WTC11 (cell line): ENCODE data around the gene C20orf96. TPM values are rescaled to one million over a fixed set of nuclear protein-coding genes. Genes with fewer than 3 reads are reported as not detected.

Experiments used
- ATAC-seq: fragments of 200-7000 bp; cut with Tn5 transposase; 2 replicates; pipeline ENCODE4 v1.10.0; 2021; ENCODE audit warnings: mild to moderate bottlenecking, moderate library complexity
- CTCF ChIA-PET: fragments of 300-600 bp; sonication (Branson Sonifier 250); formaldehyde crosslinking; loops from one replicate; lab custom pipeline; 2021; ENCODE audit warnings: antibody characterized with exemption; lab: Charles Lee
- POLR2A ChIA-PET: fragments of 350-600 bp; sonication (Branson Sonifier 250); formaldehyde crosslinking; loops from one replicate; lab custom pipeline; 2021; ENCODE audit warnings: antibody characterized with exemption; lab: Charles Lee
- DNase-seq: peaks from one replicate; pipeline ENCODE4 v3.0.0; 2021; ENCODE audit warnings: low spot score
- H3K27ac Mint-ChIP-seq: 2 replicates; pipeline ENCODE4 v1.8.0; 2021; ENCODE audit warnings: mixed read lengths
- H3K27me3 Mint-ChIP-seq: 2 replicates; pipeline ENCODE4 v1.8.0; 2021; ENCODE audit warnings: low read depth, mild to moderate bottlenecking, moderate library complexity, mixed read lengths
- H3K36me3 Mint-ChIP-seq: 2 replicates; pipeline ENCODE4 v1.8.0; 2021; ENCODE audit warnings: mixed read lengths
- H3K4me1 Mint-ChIP-seq: 2 replicates; pipeline ENCODE4 v1.8.0; 2022; ENCODE audit warnings: mixed read lengths
- H3K4me3 Mint-ChIP-seq: 2 replicates; pipeline ENCODE4 v1.8.0; 2021; ENCODE audit warnings: mild to moderate bottlenecking, moderate library complexity, mixed read lengths
- H3K9me3 Mint-ChIP-seq: 2 replicates; pipeline ENCODE4 v1.8.0; 2021; ENCODE audit warnings: mixed read lengths
- ATF2 ChIP-seq: sonication (generic); formaldehyde crosslinking; IDR thresholded peaks from 2 replicates; pipeline ENCODE4 v1.8.1; 2022; ENCODE audit warnings: low read depth, missing genetic modification reagents, borderline replicate concordance
- ATF6 ChIP-seq: sonication (generic); formaldehyde crosslinking; IDR thresholded peaks from 2 replicates; pipeline ENCODE4 v1.8.1; 2023; ENCODE audit warnings: mild to moderate bottlenecking, missing genetic modification reagents
- CDX4 ChIP-seq: fragments of 250-450 bp; sonication (Bioruptor Pico); IDR thresholded peaks from 2 replicates; pipeline ENCODE4 v1.9.0; 2021; ENCODE audit warnings: moderate library complexity, mild to moderate bottlenecking, inconsistent platforms, borderline replicate concordance
- CREM ChIP-seq: sonication (generic); formaldehyde crosslinking; IDR thresholded peaks from 2 replicates; pipeline ENCODE4 v1.8.1; 2022; ENCODE audit warnings: mild to moderate bottlenecking, missing genetic modification reagents, moderate library complexity
- FOXP4 ChIP-seq: sonication (generic); formaldehyde crosslinking; IDR thresholded peaks from 2 replicates; pipeline ENCODE4 v1.8.0; 2022; ENCODE audit warnings: mild to moderate bottlenecking, missing genetic modification reagents
- GTF2I ChIP-seq: fragments of 250-450 bp; sonication (Bioruptor Pico); conservative IDR thresholded peaks from 2 replicates; pipeline ENCODE4 v1.4.0; 2021; ENCODE audit warnings: mild to moderate bottlenecking
- JUN ChIP-seq: sonication (generic); formaldehyde crosslinking; IDR thresholded peaks from 2 replicates; pipeline ENCODE4 v1.8.0; 2023; ENCODE audit warnings: mild to moderate bottlenecking, missing genetic modification reagents
- KAT7 ChIP-seq: sonication (generic); formaldehyde crosslinking; IDR thresholded peaks from 2 replicates; pipeline ENCODE4 v1.8.1; 2023; ENCODE audit warnings: missing genetic modification reagents, mild to moderate bottlenecking, borderline replicate concordance
- NFE2L1 ChIP-seq: sonication (generic); formaldehyde crosslinking; IDR thresholded peaks from 2 replicates; pipeline ENCODE4 v1.8.1; 2023; ENCODE audit warnings: missing genetic modification reagents
- SMAD3 ChIP-seq: sonication (generic); formaldehyde crosslinking; IDR thresholded peaks from 2 replicates; pipeline ENCODE4 v1.8.0; 2022; ENCODE audit warnings: missing genetic modification reagents, mild to moderate bottlenecking, borderline replicate concordance
- TCF7 ChIP-seq: sonication (generic); formaldehyde crosslinking; IDR thresholded peaks from 2 replicates; pipeline ENCODE4 v1.8.0; 2022; ENCODE audit warnings: mild to moderate bottlenecking, low read depth, missing genetic modification reagents, moderate library complexity
- ZNF317 ChIP-seq: sonication (generic); formaldehyde crosslinking; IDR thresholded peaks from 2 replicates; pipeline ENCODE4 v1.8.1; 2023; ENCODE audit warnings: low read depth, mild to moderate bottlenecking, moderate library complexity, missing genetic modification reagents, borderline replicate concordance
- total RNA-seq: library from RNA; stranded (reverse); gene quantifications from 3 replicates; pipeline ENCODE4 v1.2.3, GENCODE V29; 2021
- TF ChIP-seq, protein P1 (sequence below): fragments of 250-450 bp; sonication (Bioruptor Pico); IDR thresholded peaks from 2 replicates; pipeline ENCODE4 v1.9.0; 2021; ENCODE audit warnings: mild to moderate bottlenecking, borderline replicate concordance
- TF ChIP-seq, protein P2 (sequence below): sonication (generic); formaldehyde crosslinking; IDR thresholded peaks from 2 replicates; pipeline ENCODE4 v1.8.0; 2023; ENCODE audit warnings: missing genetic modification reagents
- TF ChIP-seq, protein P3 (sequence below): sonication (generic); formaldehyde crosslinking; IDR thresholded peaks from 2 replicates; pipeline ENCODE4 v1.8.0; 2022; ENCODE audit warnings: missing genetic modification reagents

Gene C20orf96
- total RNA-seq, 1 experiment from 2014 or later, result 22.1 TPM

DNA sequence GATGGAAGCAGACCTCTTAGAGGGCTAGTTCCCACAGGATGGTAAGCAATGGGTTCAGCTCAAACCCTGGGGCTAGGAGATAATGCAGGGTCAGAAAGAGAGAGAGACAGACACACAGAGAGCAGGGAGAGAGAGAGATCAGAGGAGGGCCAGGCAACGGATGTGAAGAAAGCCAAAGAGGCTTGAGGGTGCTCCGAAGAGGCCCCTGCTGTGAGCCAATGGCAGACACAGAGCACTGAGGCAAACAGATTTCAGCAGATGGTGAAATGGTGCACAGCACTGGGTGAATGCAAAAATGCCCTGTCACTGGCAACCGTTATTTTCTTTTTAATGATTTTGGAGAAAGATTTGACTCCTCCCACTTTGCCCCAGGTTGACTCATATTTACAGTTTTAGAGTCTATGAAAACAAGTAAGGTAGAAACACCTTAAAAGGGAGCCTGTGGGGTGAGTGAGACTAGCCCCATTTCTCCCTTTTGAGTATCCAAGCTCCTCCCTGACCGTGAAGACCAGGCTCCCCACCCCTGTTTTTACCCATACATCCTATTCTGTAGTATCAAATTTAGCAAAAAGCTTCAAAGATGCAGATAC is 32.2 kb downstream of the C20orf96 start (continued):
- TF ChIP-seq CREM (CRISPR knock-in tag) (no peak), NFE2L1 (CRISPR knock-in tag) (no peak), JUN (CRISPR knock-in tag) (no peak), KAT7 (CRISPR knock-in tag) (no peak), CDX4 (no peak), GTF2I (CRISPR knock-in tag) (no peak)
- TF ChIP-seq, protein P1, sequence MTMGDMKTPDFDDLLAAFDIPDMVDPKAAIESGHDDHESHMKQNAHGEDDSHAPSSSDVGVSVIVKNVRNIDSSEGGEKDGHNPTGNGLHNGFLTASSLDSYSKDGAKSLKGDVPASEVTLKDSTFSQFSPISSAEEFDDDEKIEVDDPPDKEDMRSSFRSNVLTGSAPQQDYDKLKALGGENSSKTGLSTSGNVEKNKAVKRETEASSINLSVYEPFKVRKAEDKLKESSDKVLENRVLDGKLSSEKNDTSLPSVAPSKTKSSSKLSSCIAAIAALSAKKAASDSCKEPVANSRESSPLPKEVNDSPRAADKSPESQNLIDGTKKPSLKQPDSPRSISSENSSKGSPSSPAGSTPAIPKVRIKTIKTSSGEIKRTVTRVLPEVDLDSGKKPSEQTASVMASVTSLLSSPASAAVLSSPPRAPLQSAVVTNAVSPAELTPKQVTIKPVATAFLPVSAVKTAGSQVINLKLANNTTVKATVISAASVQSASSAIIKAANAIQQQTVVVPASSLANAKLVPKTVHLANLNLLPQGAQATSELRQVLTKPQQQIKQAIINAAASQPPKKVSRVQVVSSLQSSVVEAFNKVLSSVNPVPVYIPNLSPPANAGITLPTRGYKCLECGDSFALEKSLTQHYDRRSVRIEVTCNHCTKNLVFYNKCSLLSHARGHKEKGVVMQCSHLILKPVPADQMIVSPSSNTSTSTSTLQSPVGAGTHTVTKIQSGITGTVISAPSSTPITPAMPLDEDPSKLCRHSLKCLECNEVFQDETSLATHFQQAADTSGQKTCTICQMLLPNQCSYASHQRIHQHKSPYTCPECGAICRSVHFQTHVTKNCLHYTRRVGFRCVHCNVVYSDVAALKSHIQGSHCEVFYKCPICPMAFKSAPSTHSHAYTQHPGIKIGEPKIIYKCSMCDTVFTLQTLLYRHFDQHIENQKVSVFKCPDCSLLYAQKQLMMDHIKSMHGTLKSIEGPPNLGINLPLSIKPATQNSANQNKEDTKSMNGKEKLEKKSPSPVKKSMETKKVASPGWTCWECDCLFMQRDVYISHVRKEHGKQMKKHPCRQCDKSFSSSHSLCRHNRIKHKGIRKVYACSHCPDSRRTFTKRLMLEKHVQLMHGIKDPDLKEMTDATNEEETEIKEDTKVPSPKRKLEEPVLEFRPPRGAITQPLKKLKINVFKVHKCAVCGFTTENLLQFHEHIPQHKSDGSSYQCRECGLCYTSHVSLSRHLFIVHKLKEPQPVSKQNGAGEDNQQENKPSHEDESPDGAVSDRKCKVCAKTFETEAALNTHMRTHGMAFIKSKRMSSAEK (CRISPR knock-in tag), result no peak

- Mint-ChIP-seq H3K36me3 (no peaks in the 10 kb centered on the region), H3K4me3 (no peak within 1 kb of the TSS), H3K27ac (no peak within 1 kb of the TSS), H3K27me3 (peaks cover 98% of the 10 kb centered on the region), H3K9me3 (no peaks in the 10 kb centered on the region), H3K4me1 (no peaks in the 10 kb centered on the region)
- TF ChIP-seq ATF2, result no peak
- TF ChIP-seq KAT7 (CRISPR knock-in tag), result no peak
- TF ChIP-seq, protein P2, sequence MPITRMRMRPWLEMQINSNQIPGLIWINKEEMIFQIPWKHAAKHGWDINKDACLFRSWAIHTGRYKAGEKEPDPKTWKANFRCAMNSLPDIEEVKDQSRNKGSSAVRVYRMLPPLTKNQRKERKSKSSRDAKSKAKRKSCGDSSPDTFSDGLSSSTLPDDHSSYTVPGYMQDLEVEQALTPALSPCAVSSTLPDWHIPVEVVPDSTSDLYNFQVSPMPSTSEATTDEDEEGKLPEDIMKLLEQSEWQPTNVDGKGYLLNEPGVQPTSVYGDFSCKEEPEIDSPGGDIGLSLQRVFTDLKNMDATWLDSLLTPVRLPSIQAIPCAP (CRISPR knock-in tag), result no peak
- TF ChIP-seq, protein P1 (CRISPR knock-in tag), result no peak
- TF ChIP-seq SMAD3, result no peak
- TF ChIP-seq TCF7 (CRISPR knock-in tag), result no peak
- TF ChIP-seq FOXP4 (CRISPR knock-in tag), result no peak
- TF ChIP-seq, protein P3, sequence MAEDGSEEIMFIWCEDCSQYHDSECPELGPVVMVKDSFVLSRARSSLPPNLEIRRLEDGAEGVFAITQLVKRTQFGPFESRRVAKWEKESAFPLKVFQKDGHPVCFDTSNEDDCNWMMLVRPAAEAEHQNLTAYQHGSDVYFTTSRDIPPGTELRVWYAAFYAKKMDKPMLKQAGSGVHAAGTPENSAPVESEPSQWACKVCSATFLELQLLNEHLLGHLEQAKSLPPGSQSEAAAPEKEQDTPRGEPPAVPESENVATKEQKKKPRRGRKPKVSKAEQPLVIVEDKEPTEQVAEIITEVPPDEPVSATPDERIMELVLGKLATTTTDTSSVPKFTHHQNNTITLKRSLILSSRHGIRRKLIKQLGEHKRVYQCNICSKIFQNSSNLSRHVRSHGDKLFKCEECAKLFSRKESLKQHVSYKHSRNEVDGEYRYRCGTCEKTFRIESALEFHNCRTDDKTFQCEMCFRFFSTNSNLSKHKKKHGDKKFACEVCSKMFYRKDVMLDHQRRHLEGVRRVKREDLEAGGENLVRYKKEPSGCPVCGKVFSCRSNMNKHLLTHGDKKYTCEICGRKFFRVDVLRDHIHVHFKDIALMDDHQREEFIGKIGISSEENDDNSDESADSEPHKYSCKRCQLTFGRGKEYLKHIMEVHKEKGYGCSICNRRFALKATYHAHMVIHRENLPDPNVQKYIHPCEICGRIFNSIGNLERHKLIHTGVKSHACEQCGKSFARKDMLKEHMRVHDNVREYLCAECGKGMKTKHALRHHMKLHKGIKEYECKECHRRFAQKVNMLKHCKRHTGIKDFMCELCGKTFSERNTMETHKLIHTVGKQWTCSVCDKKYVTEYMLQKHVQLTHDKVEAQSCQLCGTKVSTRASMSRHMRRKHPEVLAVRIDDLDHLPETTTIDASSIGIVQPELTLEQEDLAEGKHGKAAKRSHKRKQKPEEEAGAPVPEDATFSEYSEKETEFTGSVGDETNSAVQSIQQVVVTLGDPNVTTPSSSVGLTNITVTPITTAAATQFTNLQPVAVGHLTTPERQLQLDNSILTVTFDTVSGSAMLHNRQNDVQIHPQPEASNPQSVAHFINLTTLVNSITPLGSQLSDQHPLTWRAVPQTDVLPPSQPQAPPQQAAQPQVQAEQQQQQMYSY, result no peak
- no peak for TF ChIP-seq ZNF317 (CRISPR knock-in tag)
- TF ChIP-seq ATF6 (CRISPR knock-in tag), result no peak
- POLR2A ChIA-PET, result no interaction called here
- CTCF ChIA-PET, result interaction anchor here (2.0 to 2.7 kb wide), 3 partner anchors 9 to 73 kb away, joined by 5 to 12 read pairs (median 9); no protein-coding TSS in a partner anchor
- DNase-seq, result no peak
- no peak for ATAC-seq
Measured at GRCh38 chr20:257419-257818, 33.1 kb downstream of the C20orf96 start, which contains the start of gene DEFB132. Gene DEFB132, plus strand, starts transcription at chr20:257724. Its CDS starts 55 bp downstream, at chr20:257779.
